T follicular helper cell (primary cell): ENCODE data around the gene LMAN2.
"Not testable (repeated sequence)": the region's sequence is repeated elsewhere in the genome, so short reads cannot be mapped to it uniquely, and the experiment has no call there.

ENCODE experiments used
- DNase-seq: peaks from one replicate; pipeline ENCODE4 v3.0.0-alpha.2; 2020; ENCODE audit warnings: low read depth

Gene LMAN2

DNA sequence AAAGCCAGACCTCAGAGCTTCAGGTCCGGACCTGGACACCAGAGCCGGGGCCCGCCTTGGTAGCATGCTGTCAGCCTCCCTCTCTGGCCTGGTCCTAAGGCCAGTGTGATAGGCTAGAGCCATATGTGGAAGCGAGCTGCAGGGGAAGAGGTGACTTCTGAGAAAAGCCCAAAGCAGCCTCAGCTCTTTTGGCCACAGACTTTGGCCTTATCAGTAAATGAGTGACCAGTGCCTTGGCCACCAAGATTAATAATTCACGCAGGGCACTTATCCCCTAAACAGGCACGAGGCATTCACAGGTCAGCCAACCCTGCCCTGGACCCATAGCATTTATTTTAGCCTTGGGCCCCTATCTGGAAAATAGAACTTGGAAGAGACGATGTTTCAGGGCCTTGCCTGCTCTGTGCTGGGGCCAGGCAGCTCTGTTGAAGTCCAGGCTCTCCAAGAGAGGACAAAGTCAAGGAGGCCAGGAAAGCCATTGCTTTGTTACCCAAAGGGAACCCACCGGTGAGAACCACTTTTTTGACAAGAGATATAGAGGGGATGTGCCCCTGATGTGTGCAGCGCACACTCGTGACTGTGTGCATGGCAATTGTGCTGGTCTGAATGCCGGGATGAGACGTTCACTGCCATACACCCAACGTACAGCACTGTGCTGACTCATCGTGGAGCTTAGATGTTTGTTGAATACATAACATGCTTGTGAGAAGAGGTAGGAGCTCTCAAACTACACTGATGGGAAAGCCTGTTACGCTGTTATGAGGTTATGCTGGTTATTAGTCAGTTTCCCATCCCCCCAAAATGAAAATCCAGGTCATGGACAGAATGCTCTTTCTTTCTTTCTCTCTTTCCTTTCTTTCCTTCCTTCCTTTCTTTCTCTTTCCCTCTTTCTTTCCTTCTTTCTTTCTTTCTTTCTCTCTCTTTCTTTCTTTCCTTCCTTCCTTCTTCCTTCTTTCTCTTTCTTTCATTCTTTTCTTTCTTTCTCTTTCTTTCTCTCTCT, 27.7 kb upstream of the LMAN2 start:
- DNase-seq = no peak

DNA sequence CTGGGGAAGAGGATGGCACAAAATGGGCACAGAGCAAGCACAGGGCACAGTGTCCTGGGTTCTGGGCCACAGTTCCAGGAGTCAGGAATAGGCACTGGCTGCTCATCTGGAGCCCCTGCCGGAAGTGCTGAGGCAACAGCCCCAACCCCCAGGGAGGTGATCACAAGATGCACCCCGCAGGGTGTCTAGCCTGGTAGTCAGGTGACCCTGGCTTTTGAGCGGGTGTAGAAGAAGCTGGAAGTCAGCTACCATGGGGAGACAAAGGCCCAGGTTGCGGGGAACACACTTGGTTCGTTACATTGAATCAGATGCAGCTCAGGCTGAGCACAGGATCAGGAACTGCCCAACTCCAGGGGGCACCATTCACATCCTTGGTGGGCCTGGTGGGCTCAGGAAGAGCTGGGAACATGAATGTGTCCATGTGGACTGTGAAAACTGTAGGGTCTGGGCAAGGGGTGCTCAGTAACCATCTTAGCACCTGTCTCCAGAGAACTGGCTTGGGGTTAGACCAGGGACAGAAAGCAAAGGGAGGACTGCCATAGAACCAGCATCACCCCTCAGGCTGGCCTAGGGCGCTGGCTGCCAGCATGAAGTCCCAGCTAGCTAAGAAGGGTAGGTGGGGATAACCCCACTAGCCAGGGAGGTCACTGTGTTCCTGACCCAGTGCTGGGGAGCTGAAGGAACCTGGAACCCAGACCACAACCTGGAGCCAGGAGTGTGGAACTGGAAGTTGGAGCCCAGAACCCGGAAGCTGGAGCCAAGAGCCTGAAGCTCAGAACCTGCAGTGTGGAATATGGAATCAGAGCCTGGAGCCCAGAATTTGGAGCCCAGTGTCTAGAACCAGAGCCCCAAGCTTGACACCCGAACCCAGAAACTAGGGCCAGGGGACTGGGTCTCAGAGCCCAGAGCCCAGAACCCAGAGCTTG, 26.6 kb upstream of the LMAN2 start:
- DNase-seq = no peak

DNA sequence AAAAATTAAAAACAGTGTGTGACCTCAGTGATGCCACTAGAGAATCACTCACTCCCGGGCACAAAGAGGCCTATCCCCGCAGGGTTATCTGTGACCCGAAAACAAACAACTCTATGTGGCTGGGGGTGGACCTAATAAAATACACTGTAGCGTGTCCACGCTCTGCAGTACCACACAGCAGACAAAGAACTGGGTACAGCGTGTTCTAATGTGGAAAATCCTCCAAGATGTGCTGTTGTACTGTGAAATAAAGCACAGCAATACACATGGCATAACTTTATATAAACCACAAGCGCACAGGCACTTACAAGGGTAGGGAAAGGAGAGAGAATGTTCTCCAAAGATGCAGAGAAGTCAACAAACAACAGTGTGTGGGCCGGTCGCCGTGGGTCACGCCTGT, 24.6 kb upstream of the LMAN2 start:
- no peak for DNase-seq

DNA sequence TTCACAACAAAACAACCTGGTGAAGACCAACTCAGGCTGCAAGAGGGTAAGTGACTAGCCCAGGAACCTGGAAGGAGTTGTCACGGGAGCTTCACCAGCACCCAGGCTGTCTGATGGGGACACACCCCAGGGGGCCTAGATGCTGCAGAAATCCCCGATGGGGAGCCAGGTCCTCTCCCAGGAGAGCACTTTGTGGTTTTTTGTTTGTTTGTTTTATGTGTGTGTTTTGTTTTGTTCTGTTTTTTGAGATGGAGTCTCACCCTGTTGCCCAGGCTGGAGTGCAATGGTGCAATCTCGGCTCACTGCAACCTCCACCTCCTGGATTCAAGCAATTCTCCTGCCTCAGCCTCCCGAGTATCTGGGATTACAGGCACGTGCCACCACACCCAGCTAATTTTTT, 24.0 kb upstream of the LMAN2 start:
- not testable (repeated sequence) for DNase-seq

DNA sequence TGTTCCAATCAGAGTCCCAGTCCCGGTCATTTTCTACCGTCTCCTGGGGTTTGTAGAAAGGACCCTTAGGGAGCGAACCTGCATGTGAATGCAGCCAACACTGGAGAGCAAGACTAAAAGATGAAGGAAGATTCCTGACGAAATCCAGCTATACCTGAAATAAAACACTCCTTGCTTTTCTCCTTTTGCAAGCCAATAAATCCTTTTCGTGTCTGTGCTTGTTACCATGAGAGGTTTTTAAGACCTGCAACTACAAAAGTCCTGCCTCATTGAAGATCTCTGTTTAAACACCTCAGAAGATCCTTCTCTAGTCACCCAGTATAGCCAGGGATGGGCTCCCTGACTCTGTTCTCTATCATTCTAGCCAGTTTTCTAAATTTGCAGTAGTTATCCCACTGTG, 22.7 kb upstream of the LMAN2 start:
- no peak for DNase-seq

DNA sequence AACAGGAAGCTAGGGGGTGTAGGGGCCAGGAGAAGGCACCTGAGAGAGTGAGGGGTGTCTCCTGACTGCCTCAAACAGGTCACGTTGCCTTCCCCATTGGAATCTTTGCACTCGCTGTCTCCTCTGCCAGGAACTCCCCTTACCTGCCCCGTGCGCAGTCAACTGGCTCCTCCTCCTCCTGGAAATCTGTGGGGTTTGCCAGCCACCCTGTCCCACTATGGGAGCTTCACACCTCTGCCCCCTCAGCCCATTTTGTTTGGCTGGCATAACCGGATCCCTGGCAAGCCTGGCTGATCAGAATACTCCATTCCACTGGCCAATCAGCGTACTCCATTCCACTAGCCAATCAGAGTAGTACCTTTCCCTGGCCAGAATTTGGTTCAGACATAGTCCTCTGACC, 22.3 kb upstream of the LMAN2 start:
- no peak for DNase-seq

DNA sequence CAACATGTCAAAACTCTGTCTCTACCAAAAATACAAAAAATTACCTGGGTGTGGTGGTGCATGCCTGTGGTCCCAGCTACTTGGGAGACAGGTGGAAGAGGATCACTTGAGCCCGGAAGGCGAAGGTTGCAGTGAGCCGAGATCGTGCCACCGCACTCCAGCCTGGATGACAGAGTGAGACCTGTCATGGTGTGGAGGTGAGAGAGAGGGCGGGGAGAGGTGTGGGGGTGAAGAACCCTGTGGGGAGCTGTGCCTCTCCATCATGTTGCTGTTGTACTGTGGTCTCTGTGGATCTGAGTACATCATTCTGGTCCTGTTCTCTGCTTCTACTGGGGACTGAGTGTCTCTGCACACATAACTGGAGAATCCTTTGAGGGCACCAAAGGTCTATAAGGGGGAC, 21.4 kb upstream of the LMAN2 start:
- DNase-seq = no peak

DNA sequence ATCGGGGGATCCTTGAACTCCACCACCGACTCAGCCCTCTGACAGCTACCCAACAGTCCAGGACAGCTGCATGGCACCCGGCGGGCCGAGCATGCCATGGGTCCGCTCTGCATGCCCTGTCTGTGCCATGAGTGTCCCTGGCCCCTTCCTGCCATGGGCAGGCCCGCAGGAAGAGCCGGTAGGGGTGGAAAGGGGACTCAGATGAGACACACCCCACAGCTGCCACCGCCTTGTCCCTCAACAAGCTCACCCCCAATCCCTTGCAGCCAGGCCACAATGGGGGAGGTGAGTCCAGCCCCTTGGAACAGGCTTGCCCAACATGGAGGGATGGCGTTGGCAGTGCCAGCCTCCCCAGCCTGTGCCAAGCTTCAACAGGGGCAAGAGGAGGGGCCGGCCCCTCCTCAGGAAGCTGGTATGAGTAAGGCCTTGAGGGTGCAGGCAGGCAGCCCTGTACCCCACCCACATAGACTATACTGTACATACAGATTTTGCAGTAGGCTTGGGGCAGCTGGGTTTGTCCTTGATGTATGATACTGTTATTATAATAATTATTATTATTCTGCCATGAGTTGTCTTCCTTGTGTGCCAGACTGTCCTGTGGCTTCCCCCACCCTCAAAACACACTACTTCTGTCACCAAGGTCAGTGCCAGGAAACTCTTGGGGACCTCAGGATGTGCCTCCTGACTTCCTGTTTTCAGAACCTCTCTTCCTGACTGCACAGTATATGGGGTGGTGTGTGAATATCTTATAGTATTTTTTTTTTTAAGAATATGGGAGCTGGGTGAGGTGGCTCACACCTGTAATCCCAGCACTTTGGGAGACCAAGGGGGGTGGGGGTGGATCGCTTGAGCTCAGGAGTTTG, 20.8 kb upstream of the LMAN2 start:
- no peak for DNase-seq

DNA sequence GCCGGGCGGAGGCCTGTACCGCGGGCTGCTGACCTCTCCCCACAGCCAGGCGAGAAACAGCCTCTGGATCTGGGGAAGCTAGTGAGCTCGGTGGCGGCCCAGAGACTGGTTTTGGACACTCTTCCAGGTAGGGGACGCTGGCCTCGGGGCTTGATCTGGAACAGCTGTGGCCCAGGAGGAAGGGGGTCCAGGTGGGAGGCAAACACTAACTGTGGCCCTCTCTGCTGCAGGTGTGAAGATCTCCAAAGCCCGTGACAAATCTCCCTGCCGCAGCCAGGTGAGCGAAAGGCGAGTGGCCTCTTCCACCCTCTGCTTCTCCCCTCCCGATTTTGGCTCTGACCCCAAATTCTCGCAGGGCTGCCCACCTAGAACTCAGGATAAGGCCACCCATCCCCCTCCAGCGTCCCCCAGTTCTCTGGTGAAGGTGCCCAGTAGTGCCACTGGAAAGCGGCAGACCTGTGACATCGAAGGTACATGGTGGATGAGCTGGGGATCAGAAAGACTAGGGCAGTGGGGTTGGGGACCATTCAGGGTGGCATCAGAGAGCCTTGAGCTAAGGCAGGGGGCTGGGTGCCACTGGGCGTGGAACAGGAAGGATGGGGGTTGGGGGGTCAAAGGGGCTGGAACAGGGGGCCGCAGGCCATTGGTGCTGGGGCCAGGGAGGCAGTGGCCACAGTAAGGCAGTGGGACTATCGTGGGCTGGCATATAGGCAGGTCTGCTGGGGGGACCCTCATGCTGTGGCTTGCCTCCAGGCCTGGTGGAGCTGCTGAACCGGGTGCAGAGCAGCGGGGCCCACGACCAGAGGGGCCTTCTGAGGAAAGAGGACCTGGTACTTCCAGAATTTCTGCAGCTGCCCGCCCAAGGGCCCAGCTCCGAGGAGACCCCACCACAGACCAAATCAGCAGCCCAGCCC, 19.9 kb upstream of the LMAN2 start:
- DNase-seq = no peak

DNA sequence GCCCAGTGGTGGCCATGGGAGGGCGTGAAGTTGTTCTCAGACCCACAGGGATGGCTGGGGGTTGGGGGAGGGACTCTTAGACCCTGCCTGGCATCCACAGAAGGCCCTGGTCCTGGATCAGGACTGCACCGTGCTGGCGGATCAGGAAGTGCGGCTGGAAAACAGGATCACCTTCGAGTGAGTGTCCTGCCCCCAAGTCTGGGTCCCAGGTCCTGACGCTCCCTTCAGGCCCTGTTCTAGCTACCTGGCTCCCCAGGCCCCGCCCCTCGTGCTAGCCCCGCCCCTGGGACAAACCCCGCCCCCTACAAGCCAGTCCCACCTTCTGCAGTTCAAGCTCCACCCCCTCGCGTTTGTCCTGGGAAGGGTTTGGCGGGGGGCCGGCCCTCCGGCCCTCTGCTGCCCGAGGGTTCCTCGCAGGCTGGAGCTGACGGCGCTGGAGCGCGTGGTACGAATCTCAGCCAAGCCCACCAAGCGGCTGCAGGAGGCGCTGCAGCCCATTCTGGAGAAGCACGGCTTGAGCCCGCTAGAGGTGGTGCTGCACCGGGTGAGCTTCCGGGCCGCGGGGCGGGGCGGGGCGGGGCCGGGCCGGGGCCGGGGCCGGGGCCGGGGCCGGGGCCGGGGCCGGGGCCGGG, 19.1 kb upstream of the LMAN2 start:
- no peak for DNase-seq

DNA sequence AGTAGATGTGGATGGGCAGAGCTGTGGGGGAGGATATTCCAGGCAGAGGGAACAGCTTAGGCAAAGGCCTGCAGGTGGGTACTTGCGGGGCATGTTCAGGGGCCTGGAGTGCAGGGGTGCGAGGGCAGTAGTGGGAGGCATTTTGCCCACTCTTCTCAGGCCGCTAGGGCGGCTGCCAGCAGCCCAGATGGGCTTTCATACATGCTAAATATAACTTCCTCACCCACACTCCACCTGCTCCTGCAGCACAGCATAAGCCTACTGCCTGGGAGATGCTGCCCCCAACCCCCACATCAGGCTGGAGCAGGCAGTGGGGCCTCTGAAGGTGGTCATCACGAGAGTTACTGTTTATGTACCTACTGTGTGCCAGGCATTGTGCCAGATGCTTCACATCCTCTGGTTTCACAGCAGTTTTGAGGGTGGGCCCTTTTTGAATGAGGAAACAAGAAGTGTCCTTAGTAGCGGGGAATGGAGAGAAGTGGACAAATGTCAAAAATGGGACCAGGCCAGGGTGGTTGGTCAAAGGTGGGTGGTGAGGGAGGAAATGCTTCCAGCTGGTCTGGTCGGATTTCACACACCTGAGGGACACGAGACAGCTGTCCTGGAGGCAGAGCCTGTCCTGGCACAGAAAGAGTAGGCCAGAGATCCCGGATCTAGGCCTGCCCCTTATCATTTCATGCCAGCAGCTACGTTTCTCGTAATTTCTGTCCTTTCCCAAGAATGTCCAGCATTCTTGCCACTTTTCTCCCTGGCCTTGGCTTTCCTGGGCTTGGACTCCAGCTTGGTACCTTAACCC, 18.4 kb upstream of the LMAN2 start:
- DNase-seq = no peak

DNA sequence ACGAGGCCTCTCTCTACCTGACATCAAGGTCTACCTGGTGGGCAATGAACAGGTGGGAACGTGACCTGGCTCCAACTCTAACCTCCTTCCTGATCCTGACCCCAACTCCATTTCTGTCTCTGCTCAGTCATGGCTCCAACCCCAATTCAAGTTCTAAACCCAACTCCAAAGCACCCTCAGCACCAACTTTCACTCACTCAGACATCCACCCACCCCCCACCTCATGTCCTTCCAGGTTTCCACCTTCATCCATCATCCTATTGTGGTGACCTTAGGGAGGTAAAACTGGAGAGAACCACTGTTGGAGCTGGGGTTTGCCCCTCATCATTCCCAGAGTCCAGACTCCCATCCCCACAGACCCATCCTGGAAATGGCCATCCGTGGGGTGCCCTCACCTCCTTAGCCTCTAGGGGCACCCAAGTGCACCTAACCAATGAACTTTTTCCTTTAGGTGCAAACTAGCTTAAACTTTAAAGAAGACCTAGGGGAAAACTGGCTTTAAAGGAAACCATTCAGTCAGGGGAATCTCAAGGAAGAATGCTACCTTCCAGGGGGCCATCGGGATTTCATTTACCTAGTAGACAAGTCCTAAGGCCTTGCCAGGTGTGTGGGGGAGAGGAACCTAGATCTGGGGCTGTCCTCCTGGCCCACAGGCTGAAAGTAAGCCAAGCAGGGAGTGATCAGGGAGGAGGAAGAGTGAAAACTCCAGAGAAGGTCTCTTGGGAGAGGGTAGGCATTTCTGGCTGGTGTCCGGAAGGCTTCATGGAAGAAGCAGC, 17.6 kb upstream of the LMAN2 start:
- DNase-seq = no peak

DNA sequence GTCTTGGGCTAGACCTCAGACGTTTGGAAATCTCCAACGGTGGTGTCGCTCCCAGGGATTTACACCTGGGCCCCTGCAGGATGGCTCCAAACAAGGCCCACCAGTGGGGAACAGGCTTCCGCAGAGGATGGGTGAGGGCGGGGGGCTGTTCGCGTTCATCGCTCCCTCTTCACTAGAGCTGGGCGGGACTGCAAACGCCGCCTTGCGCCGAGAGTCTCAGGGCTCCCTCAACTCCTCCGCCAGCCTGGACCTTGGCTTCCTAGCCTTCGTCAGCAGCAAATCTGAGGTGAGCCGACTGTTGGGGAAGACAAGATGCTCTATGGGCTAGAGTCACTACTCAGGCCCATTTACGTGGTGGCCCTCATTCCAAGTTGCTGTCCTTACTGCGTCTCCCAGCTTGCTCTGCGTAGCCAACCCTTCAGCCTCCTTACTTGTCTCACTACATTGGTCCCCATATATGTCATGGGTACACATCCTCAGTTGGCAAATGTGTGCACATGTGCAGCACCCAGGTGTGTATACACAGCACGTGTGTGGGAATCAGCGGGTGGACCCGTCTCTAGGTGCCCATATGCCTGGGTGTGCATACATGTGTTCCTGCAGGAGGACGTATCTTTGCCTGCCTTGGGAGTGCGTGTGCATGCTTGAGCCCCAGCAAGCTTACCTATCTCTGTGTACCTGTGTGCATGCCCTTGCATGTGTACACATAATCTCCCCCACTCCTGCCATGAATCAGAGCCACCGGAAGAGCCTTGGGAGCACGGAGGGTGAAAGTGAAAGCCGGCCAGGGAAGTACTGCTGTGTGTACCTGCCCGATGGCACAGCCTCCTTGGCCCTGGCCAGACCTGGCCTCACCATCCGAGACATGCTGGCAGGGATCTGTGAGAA, 16.8 kb upstream of the LMAN2 start:
- no peak for DNase-seq

DNA sequence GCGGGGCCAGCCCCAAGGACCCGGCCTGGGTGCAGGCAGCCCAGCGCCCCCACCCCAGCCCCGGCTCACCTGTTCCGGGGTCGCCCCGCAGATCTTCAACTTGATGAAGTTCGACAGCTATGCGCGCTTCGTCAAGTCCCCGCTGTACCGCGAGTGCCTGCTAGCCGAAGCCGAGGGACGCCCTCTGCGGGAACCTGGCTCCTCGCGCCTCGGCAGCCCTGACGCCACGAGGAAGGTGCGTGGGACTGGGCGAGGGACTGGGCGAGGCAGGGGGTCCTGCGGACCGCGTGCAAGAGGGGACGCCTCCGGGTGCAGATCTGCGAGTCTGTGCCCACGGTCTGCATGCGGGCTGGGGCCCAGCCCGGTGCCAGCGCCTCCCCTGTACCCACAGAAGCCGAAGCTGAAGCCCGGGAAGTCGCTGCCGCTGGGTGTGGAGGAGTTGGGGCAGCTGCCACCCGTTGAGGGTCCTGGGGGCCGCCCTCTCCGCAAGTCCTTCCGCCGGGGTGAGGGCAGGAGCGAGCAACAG, 15.9 kb upstream of the LMAN2 start:
- DNase-seq = no peak

DNA sequence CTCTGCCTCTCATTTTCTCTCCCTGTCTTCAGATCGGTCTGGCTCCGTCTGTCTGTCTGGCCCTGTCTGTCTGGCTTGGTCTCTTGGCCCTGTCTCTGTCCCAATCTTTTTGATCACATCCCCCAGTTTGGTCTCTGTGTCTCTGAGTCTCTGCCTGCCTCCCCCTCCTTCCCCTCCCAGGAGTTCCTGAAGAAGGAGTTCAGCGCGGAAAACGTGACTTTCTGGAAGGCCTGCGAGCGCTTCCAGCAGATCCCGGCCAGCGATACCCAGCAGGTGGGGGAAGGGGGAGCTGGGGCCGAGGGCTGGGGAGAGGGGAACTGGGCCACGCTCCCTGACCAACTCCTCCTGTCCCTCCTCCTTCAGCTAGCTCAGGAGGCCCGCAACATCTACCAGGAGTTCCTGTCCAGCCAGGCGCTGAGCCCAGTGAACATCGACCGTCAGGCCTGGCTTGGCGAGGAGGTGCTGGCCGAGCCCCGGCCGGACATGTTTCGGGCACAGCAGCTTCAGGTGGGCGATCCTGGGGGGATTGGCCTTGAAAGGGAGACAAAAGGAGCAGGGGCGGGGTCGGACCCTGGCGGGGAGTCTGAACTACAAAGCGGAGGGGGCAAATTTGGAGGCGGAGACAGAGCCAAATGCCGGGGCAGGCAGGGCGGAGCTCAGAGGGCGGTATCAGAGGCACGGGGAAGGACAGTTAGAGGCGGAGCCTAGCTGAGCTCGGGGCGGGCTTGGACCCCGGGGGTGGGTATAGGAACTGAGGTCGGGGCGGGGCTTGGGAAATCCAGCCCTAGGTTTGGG, 15.3 kb upstream of the LMAN2 start:
- DNase-seq = no peak

DNA sequence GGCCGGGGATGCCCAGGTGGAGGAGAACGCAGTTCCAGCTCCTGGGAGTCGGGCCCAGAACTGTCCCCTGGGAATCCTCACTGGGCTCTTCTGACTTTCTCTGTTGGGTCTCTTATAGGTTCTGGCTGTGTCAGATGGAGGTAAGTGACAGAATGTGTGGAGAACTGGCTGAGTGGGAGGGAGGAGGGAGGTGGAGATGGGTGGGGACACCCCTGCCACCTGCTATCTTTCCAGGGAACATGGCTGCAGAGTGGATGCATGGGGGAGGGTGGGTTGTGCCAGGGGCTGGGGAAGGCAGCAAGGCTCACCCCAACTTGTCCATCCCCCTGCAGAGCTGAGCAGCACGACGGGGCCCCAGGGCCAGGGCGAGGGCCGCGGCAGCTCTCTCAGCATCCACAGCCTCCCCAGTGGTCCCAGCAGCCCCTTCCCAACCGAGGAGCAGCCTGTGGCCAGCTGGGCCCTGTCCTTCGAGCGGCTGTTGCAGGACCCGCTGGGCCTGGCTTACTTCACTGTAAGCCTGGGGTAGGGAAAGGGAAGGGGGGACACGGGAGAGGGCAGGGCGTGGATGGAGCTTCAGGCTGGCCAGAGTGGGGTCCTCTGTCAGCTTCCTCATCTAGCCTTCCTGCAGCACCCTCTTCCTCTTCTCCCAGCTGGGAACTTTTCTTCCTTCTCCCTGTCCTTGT, 14.5 kb upstream of the LMAN2 start:
- no peak for DNase-seq
